ENCODE results near the gene SLFN11. TPM values are rescaled to one million over a fixed set of nuclear protein-coding genes. Genes with fewer than 3 reads are reported as not detected.
A peak's percentile ranks its signal among the peaks of the same experiment; 100 is the strongest.

Gene SLFN11
- total and polyA plus RNA-seq, 2 of the 8 experiments (the other 6 are each of a cell fraction or from before 2014, with no cell fraction given): 0.11 to 0.28 TPM

- TF ChIP-seq CHD7 (IDR thresholded peaks at IDR 0.05; ENCODE audit: insufficient replicate concordance, low read length) (no peak), FOSL1 (IDR thresholded peaks at IDR 0.05; ENCODE audit: insufficient read depth, low read depth, low read length) (no peak), SRF (IDR thresholded peaks at IDR 0.05; ENCODE audit: low read depth, low read length) (no peak), RAD21 (IDR thresholded peaks at IDR 0.05 in 1 of 2, conservative IDR thresholded peaks at IDR 0.05 in 1 of 2; ENCODE audit: low read depth in 2 of 2, low read length in 2 of 2) (peak; percentile 88 to 92), TBP (IDR thresholded peaks at IDR 0.05; ENCODE audit: low read depth, low read length) (no peak), HDAC2 (IDR thresholded peaks at IDR 0.05; ENCODE audit: borderline replicate concordance in 1 of 2, low read depth in 2 of 2, low read length in 2 of 2) (no peak), TAF1 (IDR thresholded peaks at IDR 0.05; ENCODE audit: low read depth, low read length) (no peak), JUND (IDR thresholded peaks at IDR 0.05; ENCODE audit: low read length) (no peak), SIX5 (IDR thresholded peaks at IDR 0.05; ENCODE audit: low read depth, low read length) (no peak)
Measured at GRCh38 chr17:35312790-35313711, 60.4 kb downstream of the SLFN11 start (continued).

All from H1 (cell line).